ENCODE results near the gene TBC1D1.

The TBC1D1 gene

GRCh38 chr4:38082424-38083385 lies 191.8 kb downstream of the TBC1D1 start:
- no peak for DNase-seq

- DNase-seq = no peak
Measured at GRCh38 chr4:38084877-38085711, 194.2 kb downstream of the TBC1D1 start.

GRCh38 chr4:38085751-38086150 lies 194.9 kb downstream of the TBC1D1 start:
- DNase-seq = no peak

- no peak for DNase-seq
Measured at GRCh38 chr4:38086151-38086848, 195.4 kb downstream of the TBC1D1 start.

GRCh38 chr4:38086849-38087226 lies 196.0 kb downstream of the TBC1D1 start:
- no peak for DNase-seq

GRCh38 chr4:38088321-38088720 lies 197.4 kb downstream of the TBC1D1 start:
- DNase-seq = no peak

GRCh38 chr4:38089961-38090360 lies 199.1 kb downstream of the TBC1D1 start:
- no peak for DNase-seq

- no peak for DNase-seq
Measured at GRCh38 chr4:38090455-38091246, 199.8 kb downstream of the TBC1D1 start.

- DNase-seq = no peak
Measured at GRCh38 chr4:38091636-38092035, 200.8 kb downstream of the TBC1D1 start.

GRCh38 chr4:38092701-38093100 lies 201.8 kb downstream of the TBC1D1 start:
- DNase-seq = no peak

- no peak for DNase-seq
Measured at GRCh38 chr4:38094419-38094818, 203.5 kb downstream of the TBC1D1 start.

- DNase-seq = no peak
Measured at GRCh38 chr4:38095691-38096090, 204.8 kb downstream of the TBC1D1 start.

- no peak for DNase-seq
Measured at GRCh38 chr4:38097818-38098217, 206.9 kb downstream of the TBC1D1 start.

GRCh38 chr4:38099020-38099600 lies 208.2 kb downstream of the TBC1D1 start:
- no peak for DNase-seq

- no peak for DNase-seq
Measured at GRCh38 chr4:38099908-38100407, 209.1 kb downstream of the TBC1D1 start.

- no peak for DNase-seq
Measured at GRCh38 chr4:38100474-38101255, 209.8 kb downstream of the TBC1D1 start.

GRCh38 chr4:38101563-38101962 lies 210.7 kb downstream of the TBC1D1 start:
- no peak for DNase-seq

GRCh38 chr4:38102957-38103588 lies 212.2 kb downstream of the TBC1D1 start:
- no peak for DNase-seq

GRCh38 chr4:38105475-38106220 lies 214.8 kb downstream of the TBC1D1 start:
- no peak for DNase-seq

GRCh38 chr4:38106311-38106710 lies 215.4 kb downstream of the TBC1D1 start:
- DNase-seq = no peak

Data from T-helper 9 cell (primary cell).